Measurements from ENCODE around the gene ZBTB32.

DNA sequence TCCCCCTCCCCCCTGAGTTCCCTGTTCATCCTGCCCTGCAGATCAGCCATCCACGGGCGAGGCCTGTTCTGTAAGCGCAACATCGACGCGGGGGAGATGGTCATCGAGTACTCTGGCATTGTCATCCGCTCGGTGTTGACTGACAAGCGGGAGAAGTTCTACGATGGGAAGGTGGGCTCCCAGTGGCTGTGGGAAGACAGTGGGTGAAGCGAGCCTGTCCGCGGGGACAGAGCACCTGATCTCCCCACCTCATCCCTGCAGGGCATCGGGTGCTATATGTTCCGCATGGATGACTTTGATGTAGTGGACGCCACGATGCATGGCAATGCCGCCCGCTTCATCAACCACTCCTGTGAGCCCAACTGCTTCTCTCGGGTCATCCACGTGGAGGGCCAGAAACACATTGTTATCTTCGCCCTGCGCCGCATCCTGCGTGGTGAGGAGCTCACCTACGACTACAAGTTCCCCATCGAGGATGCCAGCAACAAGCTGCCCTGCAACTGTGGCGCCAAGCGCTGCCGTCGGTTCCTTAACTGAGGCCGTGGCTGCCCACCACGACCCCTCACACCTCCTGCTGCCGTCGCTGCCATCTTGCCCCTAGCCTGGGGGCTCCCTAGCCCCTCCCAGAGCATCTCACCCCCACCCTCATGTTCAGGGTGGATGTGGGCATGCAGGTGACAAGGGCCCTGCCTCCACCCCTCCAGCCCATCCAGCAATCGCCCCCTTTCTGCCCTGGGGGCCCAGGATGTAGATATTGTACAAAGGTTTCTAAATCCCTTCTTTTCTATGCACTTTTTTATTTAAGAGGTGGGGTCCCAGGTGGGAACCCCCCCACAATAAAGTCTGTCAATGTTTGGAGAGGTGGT, 33.9 kb downstream of the ZBTB32 start:
- no peak for TF ChIP-seq POLR2A (IDR thresholded peaks at IDR 0.05; ENCODE audit: low read length)
- TF ChIP-seq MYC (IDR thresholded peaks at IDR 0.05; ENCODE audit: borderline replicate concordance, low read length), result no peak
- TF ChIP-seq ESRRA (IDR thresholded peaks at IDR 0.05; ENCODE audit: borderline replicate concordance, low read length), result no peak
- TF ChIP-seq RFX5 (IDR thresholded peaks at IDR 0.05), result no peak
- TF ChIP-seq, protein P1, sequence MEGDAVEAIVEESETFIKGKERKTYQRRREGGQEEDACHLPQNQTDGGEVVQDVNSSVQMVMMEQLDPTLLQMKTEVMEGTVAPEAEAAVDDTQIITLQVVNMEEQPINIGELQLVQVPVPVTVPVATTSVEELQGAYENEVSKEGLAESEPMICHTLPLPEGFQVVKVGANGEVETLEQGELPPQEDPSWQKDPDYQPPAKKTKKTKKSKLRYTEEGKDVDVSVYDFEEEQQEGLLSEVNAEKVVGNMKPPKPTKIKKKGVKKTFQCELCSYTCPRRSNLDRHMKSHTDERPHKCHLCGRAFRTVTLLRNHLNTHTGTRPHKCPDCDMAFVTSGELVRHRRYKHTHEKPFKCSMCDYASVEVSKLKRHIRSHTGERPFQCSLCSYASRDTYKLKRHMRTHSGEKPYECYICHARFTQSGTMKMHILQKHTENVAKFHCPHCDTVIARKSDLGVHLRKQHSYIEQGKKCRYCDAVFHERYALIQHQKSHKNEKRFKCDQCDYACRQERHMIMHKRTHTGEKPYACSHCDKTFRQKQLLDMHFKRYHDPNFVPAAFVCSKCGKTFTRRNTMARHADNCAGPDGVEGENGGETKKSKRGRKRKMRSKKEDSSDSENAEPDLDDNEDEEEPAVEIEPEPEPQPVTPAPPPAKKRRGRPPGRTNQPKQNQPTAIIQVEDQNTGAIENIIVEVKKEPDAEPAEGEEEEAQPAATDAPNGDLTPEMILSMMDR (IDR thresholded peaks at IDR 0.05), result no peak
